Upper lobe of left lung (tissue), 6 donors: Measurements from ENCODE around the gene GSTM4. TPM values are rescaled to one million over a fixed set of nuclear protein-coding genes. Genes with fewer than 3 reads are reported as not detected.
"Not testable (repeated sequence)": the region's sequence is repeated elsewhere in the genome, so short reads cannot be mapped to it uniquely, and the experiment has no call there.

Experiments
- ATAC-seq, 2 donors: fragments of 200-7000 bp; cut with Tn5 transposase; one replicate each; pipeline ENCODE4 v1.9.1; 2022; ENCODE audit warnings: mild to moderate bottlenecking in 2 of 2, moderate library complexity in 2 of 2; ENCODE audit not compliant: low FRiP score in 2 of 2
- DNase-seq, 2 donors: peaks; one replicate each; pipeline ENCODE4 v3.0.0-alpha.2; 2019 to 2020
- H3K27ac ChIP-seq, 4 donors: fragments of 200-600 bp; sonication (generic); one replicate each; pipeline ENCODE4 v1.5.1; 2016 to 2019
- H3K27me3 ChIP-seq, 4 donors: fragments of 200-600 bp; sonication (generic); one replicate each; pipeline ENCODE4 v1.5.1; 2017 to 2019
- H3K36me3 ChIP-seq, 4 donors: fragments of 200-600 bp; sonication (generic); one replicate each; pipeline ENCODE4 v1.5.1; 2016 to 2019
- H3K4me1 ChIP-seq, 4 donors: fragments of 200-600 bp; sonication (generic); one replicate each; pipeline ENCODE4 v1.5.1; 2018 to 2019
- H3K4me3 ChIP-seq, 4 donors: fragments of 200-600 bp; sonication (generic); one replicate each; pipeline ENCODE4 v1.5.1; 2017 to 2019; ENCODE audit warnings: mild to moderate bottlenecking in 2 of 4, moderate library complexity in 1 of 4
- H3K9me3 ChIP-seq, 4 donors: fragments of 200-600 bp; sonication (generic); one replicate each; pipeline ENCODE4 v1.5.1; 2018 to 2019
- CTCF ChIP-seq, 6 experiments: fragments of 450-650 bp in 4 of 6; fragments of 200-600 bp in 2 of 6; sonication (generic) in 2 of 6; IDR thresholded peaks; one replicate each; pipeline ENCODE4 v1.5.1; 2016 to 2019; ENCODE audit warnings: antibody characterized with exemption in 6 of 6
- EP300 ChIP-seq, 4 donors: sonication (generic); formaldehyde crosslinking; IDR thresholded peaks; one replicate each; pipeline ENCODE4 v1.5.1; 2017; ENCODE audit warnings: antibody characterized with exemption in 4 of 4, control low read depth in 2 of 4
- POLR2A ChIP-seq, 4 donors: fragments of 450-650 bp; IDR thresholded peaks; one replicate each; pipeline ENCODE4 v1.5.1; 2016 to 2017; ENCODE audit warnings: antibody characterized with exemption in 4 of 4, mild to moderate bottlenecking in 2 of 4
- POLR2AphosphoS5 ChIP-seq, 2 donors: sonication (generic); formaldehyde crosslinking; IDR thresholded peaks; one replicate each; pipeline ENCODE4 v1.5.1; 2017; ENCODE audit warnings: antibody characterized with exemption in 2 of 2
- WGBS, 2 donors: methylation state at CpG; one replicate each; pipeline ENCODE4 v1.1.5; 2017 to 2018; 5-methylcytosine and 5-hydroxymethylcytosine counted together
- total RNA-seq, 6 donors: library from RNA; depleted of rRNA in 4 of 6; stranded (reverse); fragments of >200 nt in 4 of 6; gene quantifications; one replicate each; pipeline versions ENCODE4 v1.1.0 to v1.2.1, GENCODE V29; 2016 to 2021
- donor health status: DM: no; HTN: no; CAD: no; lungs with moderate emphysema.
- donor health status: DM: no; HTN: yes; CAD: no; lungs with severe emphysema.

The GSTM4 gene
- total RNA-seq, 6 donors from 2014 or later: 10.7 to 28.3 (median 15.9) TPM

GRCh38 chr1:109685890-109686289 lies 30.0 kb downstream of the GSTM4 start:
- not testable (repeated sequence) for H3K36me3 ChIP-seq, H3K4me3 ChIP-seq, H3K4me1 ChIP-seq, H3K27ac ChIP-seq, H3K9me3 ChIP-seq, H3K27me3 ChIP-seq, DNase-seq, ATAC-seq
- no CpG with 5 or more reads among the region's 4 CpGs for WGBS, 2 donors

- 60% methylated on average over 1 of the region's 11 CpGs; no CpG with 5 or more reads in 1 of the 2 donors for WGBS, 2 donors
- not testable (repeated sequence) for H3K36me3 ChIP-seq, H3K9me3 ChIP-seq, H3K4me1 ChIP-seq, H3K4me3 ChIP-seq, ATAC-seq, H3K27me3 ChIP-seq, DNase-seq
- H3K27ac ChIP-seq: peak overlapping the region in 1 of 4 donors; percentile 80
Measured at GRCh38 chr1:109687109-109687508, 31.2 kb downstream of the GSTM4 start.

- TF ChIP-seq CTCF (IDR thresholded peaks at IDR 0.05): peak in 2 of 6 experiments; percentile 21 to 34
- TF ChIP-seq POLR2AphosphoS5 (IDR thresholded peaks at IDR 0.05): no peak
- TF ChIP-seq POLR2A (IDR thresholded peaks at IDR 0.05): no peak
- no peak for TF ChIP-seq EP300 (IDR thresholded peaks at IDR 0.05)
- ATAC-seq (peak in 1 of 2 donors; percentile 96), DNase-seq (no peak)
- Histone ChIP-seq H3K4me3 (peak within 1 kb of the TSS in 1 of 4 donors; percentile 14), H3K4me1 (no peaks in the 10 kb centered on the region), H3K36me3 (no peaks in the 10 kb centered on the region), H3K27ac (peak within 1 kb of the TSS in 1 of 4 donors; percentile 80), H3K27me3 (no peaks in the 10 kb centered on the region), H3K9me3 (no peaks in the 10 kb centered on the region)
- no CpG with 5 or more reads among the region's 46 CpGs for WGBS, 2 donors
Measured at GRCh38 chr1:109687641-109688499, 32.0 kb downstream of the GSTM4 start, which contains the start of gene GSTM1. TSS of gene GSTM1 (plus strand) at chr1:109687817. CDS start at chr1:109687874, 57 bp downstream.

GRCh38 chr1:109689844-109690405 lies 34.0 kb downstream of the GSTM4 start:
- ATAC-seq (no peak), DNase-seq (no peak)
- Histone ChIP-seq H3K9me3 (no peaks in the 10 kb centered on the region), H3K27me3 (no peaks in the 10 kb centered on the region), H3K36me3 (no peaks in the 10 kb centered on the region), H3K4me3 (no peak overlapping the region), H3K4me1 (no peaks in the 10 kb centered on the region), H3K27ac (no peak overlapping the region)
- no CpG with 5 or more reads among the region's 6 CpGs for WGBS, 2 donors
- TF ChIP-seq EP300 (IDR thresholded peaks at IDR 0.05): no peak
- no peak for TF ChIP-seq POLR2AphosphoS5 (IDR thresholded peaks at IDR 0.05)
- no peak for TF ChIP-seq POLR2A (IDR thresholded peaks at IDR 0.05)
- no peak for TF ChIP-seq CTCF (IDR thresholded peaks at IDR 0.05)

- no CpG with 5 or more reads among the region's 6 CpGs for WGBS, 2 donors
- Histone ChIP-seq H3K27me3 (no peaks in the 10 kb centered on the region), H3K4me1 (no peaks in the 10 kb centered on the region), H3K36me3 (no peaks in the 10 kb centered on the region), H3K27ac (no peak overlapping the region), H3K4me3 (no peak overlapping the region), H3K9me3 (no peaks in the 10 kb centered on the region)
- DNase-seq (no peak), ATAC-seq (no peak)
- TF ChIP-seq POLR2AphosphoS5 (IDR thresholded peaks at IDR 0.05) (no peak), CTCF (IDR thresholded peaks at IDR 0.05) (no peak), EP300 (IDR thresholded peaks at IDR 0.05) (no peak)
Measured at GRCh38 chr1:109691759-109692158, 35.9 kb downstream of the GSTM4 start.

- no CpG with 5 or more reads among the region's 5 CpGs for WGBS, 2 donors
- not testable (repeated sequence) for H3K4me1 ChIP-seq, ATAC-seq, H3K36me3 ChIP-seq, H3K9me3 ChIP-seq, H3K27me3 ChIP-seq, H3K27ac ChIP-seq, DNase-seq, H3K4me3 ChIP-seq
Measured at GRCh38 chr1:109694400-109694799, 38.5 kb downstream of the GSTM4 start.

- H3K27me3 ChIP-seq, ATAC-seq, H3K4me1 ChIP-seq, H3K9me3 ChIP-seq, H3K36me3 ChIP-seq, DNase-seq, H3K4me3 ChIP-seq, H3K27ac ChIP-seq: not testable (repeated sequence)
- no CpG with 5 or more reads among the region's 3 CpGs for WGBS, 2 donors
Measured at GRCh38 chr1:109695138-109695537, 39.2 kb downstream of the GSTM4 start.
